Upper lobe of left lung (tissue), 6 donors: ENCODE data around the gene CEP120. TPM values are rescaled to one million over a fixed set of nuclear protein-coding genes. Genes with fewer than 3 reads are reported as not detected.
A peak's percentile ranks its signal among the peaks of the same experiment; 100 is the strongest.
"Not testable (repeated sequence)": the region's sequence is repeated elsewhere in the genome, so short reads cannot be mapped to it uniquely, and the experiment has no call there.

Experiments
- ATAC-seq, 2 donors: fragments of 200-7000 bp; cut with Tn5 transposase; one replicate each; pipeline ENCODE4 v1.9.1; 2022; ENCODE audit warnings: mild to moderate bottlenecking in 2 of 2, moderate library complexity in 2 of 2; ENCODE audit not compliant: low FRiP score in 2 of 2
- DNase-seq, 2 donors: peaks; one replicate each; pipeline ENCODE4 v3.0.0-alpha.2; 2019 to 2020
- H3K27ac ChIP-seq, 4 donors: fragments of 200-600 bp; sonication (generic); one replicate each; pipeline ENCODE4 v1.5.1; 2016 to 2019
- H3K27me3 ChIP-seq, 4 donors: fragments of 200-600 bp; sonication (generic); one replicate each; pipeline ENCODE4 v1.5.1; 2017 to 2019
- H3K36me3 ChIP-seq, 4 donors: fragments of 200-600 bp; sonication (generic); one replicate each; pipeline ENCODE4 v1.5.1; 2016 to 2019
- H3K4me1 ChIP-seq, 4 donors: fragments of 200-600 bp; sonication (generic); one replicate each; pipeline ENCODE4 v1.5.1; 2018 to 2019
- H3K4me3 ChIP-seq, 4 donors: fragments of 200-600 bp; sonication (generic); one replicate each; pipeline ENCODE4 v1.5.1; 2017 to 2019; ENCODE audit warnings: mild to moderate bottlenecking in 2 of 4, moderate library complexity in 1 of 4
- H3K9me3 ChIP-seq, 4 donors: fragments of 200-600 bp; sonication (generic); one replicate each; pipeline ENCODE4 v1.5.1; 2018 to 2019
- CTCF ChIP-seq, 6 experiments: fragments of 450-650 bp in 4 of 6; fragments of 200-600 bp in 2 of 6; sonication (generic) in 2 of 6; IDR thresholded peaks; one replicate each; pipeline ENCODE4 v1.5.1; 2016 to 2019; ENCODE audit warnings: antibody characterized with exemption in 6 of 6
- EP300 ChIP-seq, 4 donors: sonication (generic); formaldehyde crosslinking; IDR thresholded peaks; one replicate each; pipeline ENCODE4 v1.5.1; 2017; ENCODE audit warnings: antibody characterized with exemption in 4 of 4, control low read depth in 2 of 4
- POLR2A ChIP-seq, 4 donors: fragments of 450-650 bp; IDR thresholded peaks; one replicate each; pipeline ENCODE4 v1.5.1; 2016 to 2017; ENCODE audit warnings: antibody characterized with exemption in 4 of 4, mild to moderate bottlenecking in 2 of 4
- POLR2AphosphoS5 ChIP-seq, 2 donors: sonication (generic); formaldehyde crosslinking; IDR thresholded peaks; one replicate each; pipeline ENCODE4 v1.5.1; 2017; ENCODE audit warnings: antibody characterized with exemption in 2 of 2
- WGBS, 2 donors: methylation state at CpG; one replicate each; pipeline ENCODE4 v1.1.5; 2017 to 2018; 5-methylcytosine and 5-hydroxymethylcytosine counted together
- total RNA-seq, 6 donors: library from RNA; depleted of rRNA in 4 of 6; stranded (reverse); fragments of >200 nt in 4 of 6; gene quantifications; one replicate each; pipeline versions ENCODE4 v1.1.0 to v1.2.1, GENCODE V29; 2016 to 2021
- donor health status: DM: no; HTN: no; CAD: no; lungs with moderate emphysema.
- donor health status: DM: no; HTN: yes; CAD: no; lungs with severe emphysema.

CEP120 gene
- total RNA-seq, 6 donors from 2014 or later = 13.2 to 43.0 (median 22.1) TPM

GRCh38 chr5:123344816-123345426 is 78.3 kb downstream of the CEP120 start:
- 53 to 54% methylated on average over 4 of the region's 4 CpGs for WGBS, 2 donors
- Histone ChIP-seq H3K4me3 (no peak overlapping the region), H3K4me1 (no peaks in the 10 kb centered on the region), H3K27me3 (no peaks in the 10 kb centered on the region), H3K9me3 (no peaks in the 10 kb centered on the region), H3K36me3 (peaks cover 0 to 26% (median 0%) of the 10 kb centered on the region in 4 donors), H3K27ac (no peak overlapping the region)
- peak in 1 of 2 donors; percentile 56 for ATAC-seq
- TF ChIP-seq POLR2A (IDR thresholded peaks at IDR 0.05) (no peak), EP300 (IDR thresholded peaks at IDR 0.05) (no peak), CTCF (IDR thresholded peaks at IDR 0.05) (peak in 5 of 6 experiments; percentile 37 to 55 (median 43))
- no peak for DNase-seq

DNA sequence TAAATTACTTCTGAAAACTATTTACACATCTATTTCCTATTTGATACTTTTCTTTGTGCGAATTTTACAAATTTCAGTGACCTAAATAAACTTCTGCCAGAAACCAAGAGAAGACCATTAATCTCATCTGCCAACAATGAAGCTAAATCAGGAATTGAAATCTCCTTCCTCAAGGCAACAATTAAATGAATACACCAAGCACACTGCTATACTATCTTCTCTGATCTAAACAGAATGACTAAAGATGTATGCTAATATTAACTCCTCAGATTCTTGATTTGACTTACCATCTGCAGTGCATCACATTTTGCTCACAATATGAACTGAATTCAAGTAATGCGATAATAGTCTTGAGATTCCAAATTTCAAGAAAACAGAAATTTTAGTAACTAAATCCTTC is 82.3 kb downstream of the CEP120 start:
- Histone ChIP-seq H3K27me3 (no peaks in the 10 kb centered on the region), H3K4me3 (no peak overlapping the region), H3K36me3 (no peaks in the 10 kb centered on the region), H3K4me1 (no peaks in the 10 kb centered on the region), H3K27ac (no peak overlapping the region), H3K9me3 (no peaks in the 10 kb centered on the region)
- DNase-seq = no peak
- ATAC-seq = no peak
- WGBS, 2 donors = 74 to 78% methylated on average over 2 of the region's 2 CpGs
- TF ChIP-seq POLR2AphosphoS5 (IDR thresholded peaks at IDR 0.05) (no peak), CTCF (IDR thresholded peaks at IDR 0.05) (no peak), EP300 (IDR thresholded peaks at IDR 0.05) (no peak), POLR2A (IDR thresholded peaks at IDR 0.05) (no peak)

DNA sequence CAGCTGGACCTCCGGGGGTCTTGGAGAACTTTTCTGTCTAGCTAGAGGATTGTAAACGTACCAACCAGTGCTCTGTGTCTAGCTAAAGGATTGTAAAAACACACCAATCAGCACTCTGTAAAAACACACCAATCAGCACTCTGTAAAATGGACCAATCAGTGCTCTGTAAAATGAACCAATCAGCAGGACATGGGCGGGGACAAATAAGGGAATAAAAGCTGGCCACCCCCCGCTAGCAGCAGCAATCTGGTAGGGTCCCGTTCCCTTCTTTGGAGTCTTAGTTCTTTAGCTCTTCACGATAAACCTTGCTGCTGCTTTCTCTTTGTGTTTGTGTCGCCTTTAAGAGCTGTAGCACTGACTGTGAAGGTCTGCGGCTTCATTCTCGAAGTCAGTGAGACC is 114.8 kb downstream of the CEP120 start:
- not testable (repeated sequence) for H3K4me1 ChIP-seq, DNase-seq, H3K4me3 ChIP-seq, ATAC-seq, H3K27ac ChIP-seq, H3K36me3 ChIP-seq, H3K9me3 ChIP-seq, H3K27me3 ChIP-seq
- WGBS, 2 donors = 78 to 89% methylated on average over 9 of the region's 9 CpGs

GRCh38 chr5:123305751-123306150 is 117.5 kb downstream of the CEP120 start:
- no peak overlapping the region for H3K4me3 ChIP-seq
- ATAC-seq (no peak), DNase-seq (no peak)
- no peaks in the 10 kb centered on the region for H3K4me1 ChIP-seq
- no peak for TF ChIP-seq CTCF (IDR thresholded peaks at IDR 0.05)
- no peak for TF ChIP-seq POLR2AphosphoS5 (IDR thresholded peaks at IDR 0.05)
- no peak for TF ChIP-seq EP300 (IDR thresholded peaks at IDR 0.05)
- TF ChIP-seq POLR2A (IDR thresholded peaks at IDR 0.05) = no peak
- H3K27me3 ChIP-seq = no peaks in the 10 kb centered on the region
- no peaks in the 10 kb centered on the region for H3K9me3 ChIP-seq
- 77 to 89% methylated on average over 4 of the region's 4 CpGs for WGBS, 2 donors
- no peaks in the 10 kb centered on the region for H3K36me3 ChIP-seq
- H3K27ac ChIP-seq = no peak overlapping the region

- no peak for DNase-seq
- Histone ChIP-seq H3K36me3 (no peaks in the 10 kb centered on the region), H3K27ac (no peak overlapping the region), H3K27me3 (no peaks in the 10 kb centered on the region), H3K4me1 (no peaks in the 10 kb centered on the region), H3K9me3 (no peaks in the 10 kb centered on the region), H3K4me3 (no peak overlapping the region)
- TF ChIP-seq POLR2AphosphoS5 (IDR thresholded peaks at IDR 0.05) = no peak
- TF ChIP-seq POLR2A (IDR thresholded peaks at IDR 0.05) = no peak
- no peak for TF ChIP-seq EP300 (IDR thresholded peaks at IDR 0.05)
- TF ChIP-seq CTCF (IDR thresholded peaks at IDR 0.05) = no peak
- no peak for ATAC-seq
Measured at GRCh38 chr5:123304777-123305316, 118.4 kb downstream of the CEP120 start.
